HepG2 (cell line): ENCODE data around the gene PAPPA2.
"Not testable (repeated sequence)": the region's sequence is repeated elsewhere in the genome, so short reads cannot be mapped to it uniquely, and the experiment has no call there.

Source experiments
- BRCA1 ChIP-seq: sonication (generic); formaldehyde crosslinking; IDR thresholded peaks from 2 replicates; pipeline ENCODE4 v1.4.0; 2020; ENCODE audit warnings: missing genetic modification reagents
- TAF1 ChIP-seq: sonication (generic); formaldehyde crosslinking; IDR thresholded peaks from 2 replicates; pipeline ENCODE4 v1.4.0; 2020; ENCODE audit warnings: missing genetic modification reagents
- ZNF30 ChIP-seq: sonication (generic); formaldehyde crosslinking; IDR thresholded peaks from 2 replicates; pipeline ENCODE4 v1.5.0; 2020; ENCODE audit warnings: mild to moderate bottlenecking, missing genetic modification reagents
- TF ChIP-seq, protein P1 (sequence below): sonication (generic); formaldehyde crosslinking; IDR thresholded peaks from 2 replicates; pipeline ENCODE4 v1.5.0; 2020; ENCODE audit warnings: mild to moderate bottlenecking, missing genetic modification reagents, moderate library complexity

DNA sequence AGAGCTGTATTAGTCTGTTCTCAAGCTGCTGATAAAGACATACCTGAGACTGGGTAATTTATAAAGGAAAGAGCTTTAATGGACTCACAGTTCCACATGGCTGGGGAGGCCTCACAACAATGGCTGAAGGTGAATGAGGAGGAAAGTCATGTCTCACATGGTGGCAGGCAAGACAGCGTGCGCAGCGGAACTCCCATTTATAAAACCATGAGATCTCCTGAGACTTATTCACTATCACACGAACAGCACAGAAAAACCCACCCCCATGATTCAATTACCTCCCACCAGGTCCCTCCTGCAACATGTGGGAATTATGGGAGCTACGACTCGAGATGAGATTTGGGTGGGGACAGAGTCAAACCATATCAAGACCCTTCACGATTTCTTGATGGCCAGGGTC is 98.8 kb downstream of the PAPPA2 start:
- TF ChIP-seq BRCA1 (CRISPR knock-in tag); TAF1 (CRISPR knock-in tag); ZNF30: not testable (repeated sequence)
- TF ChIP-seq, protein P1, sequence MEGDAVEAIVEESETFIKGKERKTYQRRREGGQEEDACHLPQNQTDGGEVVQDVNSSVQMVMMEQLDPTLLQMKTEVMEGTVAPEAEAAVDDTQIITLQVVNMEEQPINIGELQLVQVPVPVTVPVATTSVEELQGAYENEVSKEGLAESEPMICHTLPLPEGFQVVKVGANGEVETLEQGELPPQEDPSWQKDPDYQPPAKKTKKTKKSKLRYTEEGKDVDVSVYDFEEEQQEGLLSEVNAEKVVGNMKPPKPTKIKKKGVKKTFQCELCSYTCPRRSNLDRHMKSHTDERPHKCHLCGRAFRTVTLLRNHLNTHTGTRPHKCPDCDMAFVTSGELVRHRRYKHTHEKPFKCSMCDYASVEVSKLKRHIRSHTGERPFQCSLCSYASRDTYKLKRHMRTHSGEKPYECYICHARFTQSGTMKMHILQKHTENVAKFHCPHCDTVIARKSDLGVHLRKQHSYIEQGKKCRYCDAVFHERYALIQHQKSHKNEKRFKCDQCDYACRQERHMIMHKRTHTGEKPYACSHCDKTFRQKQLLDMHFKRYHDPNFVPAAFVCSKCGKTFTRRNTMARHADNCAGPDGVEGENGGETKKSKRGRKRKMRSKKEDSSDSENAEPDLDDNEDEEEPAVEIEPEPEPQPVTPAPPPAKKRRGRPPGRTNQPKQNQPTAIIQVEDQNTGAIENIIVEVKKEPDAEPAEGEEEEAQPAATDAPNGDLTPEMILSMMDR (CRISPR knock-in tag) = not testable (repeated sequence)
